Esophagus squamous epithelium (tissue), 4 donors: ENCODE measurements around the gene COL18A1.

ENCODE experiments used
- POLR2A ChIP-seq, 4 donors: fragments of 450-650 bp; IDR thresholded peaks; one replicate each; pipeline ENCODE4 v1.6.1; 2017; ENCODE audit warnings: antibody characterized with exemption in 4 of 4, mild to moderate bottlenecking in 4 of 4, moderate library complexity in 3 of 4
- TF ChIP-seq, protein P1 (sequence below), 6 experiments: fragments of 450-650 bp in 4 of 6; fragments of 200-600 bp in 2 of 6; sonication (generic) in 2 of 6; IDR thresholded peaks; one replicate each; pipeline ENCODE4 v1.5.1; 2016 to 2019; ENCODE audit warnings: antibody characterized with exemption in 6 of 6, mild to moderate bottlenecking in 4 of 6, moderate library complexity in 4 of 6

DNA sequence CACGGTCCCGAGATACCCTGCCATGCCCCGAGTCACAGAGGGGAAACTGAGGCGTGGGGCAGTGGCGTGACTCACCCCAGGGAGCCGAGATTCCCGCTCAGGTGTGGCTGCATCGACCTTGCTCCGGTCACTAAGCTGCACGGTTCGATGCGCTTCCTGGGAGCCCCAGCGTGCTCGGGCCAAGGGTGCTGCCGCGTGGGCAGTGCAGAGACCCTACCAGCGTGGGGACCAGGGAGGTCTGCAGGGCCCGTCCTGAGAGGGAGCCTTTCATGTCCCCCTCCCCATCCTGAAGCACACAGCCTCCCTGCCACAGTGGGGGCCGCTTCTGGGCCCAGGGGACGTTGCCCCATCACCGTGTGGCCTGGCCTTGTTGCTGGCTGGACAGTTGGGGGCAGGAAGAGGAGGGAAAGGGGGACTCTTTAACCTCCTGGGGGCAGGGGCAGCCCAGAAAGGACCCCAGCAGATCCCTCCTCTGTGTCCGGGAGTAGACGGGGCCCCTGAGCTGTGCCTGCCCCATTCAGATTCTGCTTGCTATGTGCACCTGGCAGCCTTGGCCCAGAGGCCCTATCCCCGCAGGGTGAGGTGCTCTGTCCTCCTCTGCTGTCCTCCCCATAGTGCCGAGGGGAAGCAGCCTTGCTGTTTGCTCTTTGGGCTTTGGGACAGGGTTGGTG is 52.3 kb downstream of the COL18A1 start:
- TF ChIP-seq, protein P1, sequence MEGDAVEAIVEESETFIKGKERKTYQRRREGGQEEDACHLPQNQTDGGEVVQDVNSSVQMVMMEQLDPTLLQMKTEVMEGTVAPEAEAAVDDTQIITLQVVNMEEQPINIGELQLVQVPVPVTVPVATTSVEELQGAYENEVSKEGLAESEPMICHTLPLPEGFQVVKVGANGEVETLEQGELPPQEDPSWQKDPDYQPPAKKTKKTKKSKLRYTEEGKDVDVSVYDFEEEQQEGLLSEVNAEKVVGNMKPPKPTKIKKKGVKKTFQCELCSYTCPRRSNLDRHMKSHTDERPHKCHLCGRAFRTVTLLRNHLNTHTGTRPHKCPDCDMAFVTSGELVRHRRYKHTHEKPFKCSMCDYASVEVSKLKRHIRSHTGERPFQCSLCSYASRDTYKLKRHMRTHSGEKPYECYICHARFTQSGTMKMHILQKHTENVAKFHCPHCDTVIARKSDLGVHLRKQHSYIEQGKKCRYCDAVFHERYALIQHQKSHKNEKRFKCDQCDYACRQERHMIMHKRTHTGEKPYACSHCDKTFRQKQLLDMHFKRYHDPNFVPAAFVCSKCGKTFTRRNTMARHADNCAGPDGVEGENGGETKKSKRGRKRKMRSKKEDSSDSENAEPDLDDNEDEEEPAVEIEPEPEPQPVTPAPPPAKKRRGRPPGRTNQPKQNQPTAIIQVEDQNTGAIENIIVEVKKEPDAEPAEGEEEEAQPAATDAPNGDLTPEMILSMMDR (IDR thresholded peaks at IDR 0.05): no peak
- no peak for TF ChIP-seq POLR2A (IDR thresholded peaks at IDR 0.05)
